HG03439 (cell line): ENCODE measurements around the gene DUS1L.
A peak's percentile ranks its signal among the peaks of the same experiment; 100 is the strongest.
"Not testable (repeated sequence)": the region's sequence is repeated elsewhere in the genome, so short reads cannot be mapped to it uniquely, and the experiment has no call there.

Experiments
- ATAC-seq: cut with Tn5 transposase; IDR thresholded peaks from one replicate; pipeline ENCODE4 v1.9.1; 2021; ENCODE audit warnings: mild to moderate bottlenecking, moderate library complexity; ENCODE audit not compliant: unreplicated experiment

DUS1L gene

GRCh38 chr17:82045936-82046484 lies 19.6 kb downstream of the DUS1L start:
- no peak for ATAC-seq

- no peak for ATAC-seq
Measured at GRCh38 chr17:82043507-82043906, 22.1 kb downstream of the DUS1L start.

DNA sequence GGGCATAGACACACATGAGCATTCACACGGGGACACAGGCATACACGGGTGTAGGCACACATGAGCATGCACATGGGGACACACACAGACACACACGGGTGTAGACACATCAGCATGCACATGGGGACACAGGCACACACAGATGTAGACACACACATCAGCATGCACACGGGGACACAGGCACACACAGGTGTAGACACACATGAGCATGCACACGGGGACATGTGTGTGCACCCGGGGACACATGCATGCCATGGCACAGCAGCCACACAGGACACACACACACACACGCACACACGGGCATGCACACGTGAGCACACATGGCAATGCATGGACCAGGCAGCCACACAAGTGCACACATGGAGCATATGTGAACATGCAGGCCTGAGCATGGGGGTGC lies 23.0 kb downstream of the DUS1L start:
- ATAC-seq = no peak

DNA sequence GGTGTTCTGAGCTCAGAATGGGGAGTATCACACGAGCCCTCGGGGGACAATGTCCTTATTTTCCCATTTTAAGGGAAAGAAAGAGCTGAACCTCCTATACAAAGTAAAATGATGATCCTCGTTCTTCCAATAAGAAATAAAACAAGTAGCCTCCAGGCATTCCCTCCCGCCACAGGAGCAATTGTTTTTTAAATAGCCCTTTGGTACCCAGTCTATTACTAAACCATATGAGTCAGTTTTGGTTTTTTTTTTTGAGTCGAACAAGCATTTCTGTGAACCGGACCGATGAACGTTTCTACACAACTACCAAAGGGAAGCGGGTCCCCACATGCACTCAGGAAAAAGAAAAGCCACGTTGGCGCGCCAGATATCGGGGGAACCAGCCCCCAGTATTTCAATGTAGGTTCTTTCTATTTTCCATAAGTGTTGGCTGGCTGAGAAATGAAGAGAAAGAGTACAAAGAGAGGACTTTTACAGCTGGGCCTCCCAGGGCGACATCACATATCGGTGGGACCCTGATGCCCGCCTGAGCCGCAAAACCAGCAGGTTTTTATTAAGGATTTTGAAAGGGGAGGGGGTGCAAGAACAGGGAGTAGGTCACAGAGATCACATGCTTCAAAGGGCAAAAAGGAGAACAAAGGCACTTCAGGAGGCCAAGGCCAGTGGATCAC lies 24.3 kb downstream of the DUS1L start:
- ATAC-seq = no peak

DNA sequence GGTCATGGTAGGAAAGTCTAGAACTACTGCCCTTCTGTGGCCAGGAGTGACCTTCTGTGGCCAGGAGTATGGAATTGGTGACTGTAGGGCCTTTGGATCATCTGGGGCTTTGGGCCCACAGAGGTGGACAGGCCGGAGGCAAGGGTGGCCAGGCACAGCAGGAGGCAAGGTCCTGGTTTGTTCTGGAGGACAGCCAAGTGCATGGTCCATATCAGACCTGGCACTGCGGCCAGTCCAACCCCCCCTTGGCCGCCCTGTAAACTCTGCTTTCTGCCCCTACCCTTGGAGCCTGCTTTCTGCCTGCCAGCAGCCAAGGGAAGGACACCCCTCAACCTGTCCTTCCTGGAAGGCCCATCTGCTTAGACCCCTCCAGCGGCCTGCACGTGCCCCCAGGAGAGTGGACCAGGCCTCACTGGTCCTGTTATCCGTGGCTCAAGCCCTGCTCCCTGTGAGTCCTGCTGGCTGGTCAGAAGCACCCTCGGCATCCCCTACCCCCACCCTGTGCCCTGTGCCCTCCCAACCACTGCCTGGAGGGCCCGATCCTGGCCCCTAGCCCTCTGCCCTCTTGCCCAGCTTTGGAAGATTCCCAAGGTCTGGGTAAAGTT lies 25.8 kb downstream of the DUS1L start:
- ATAC-seq = no peak

- ATAC-seq = not testable (repeated sequence)
Measured at GRCh38 chr17:82038796-82039409, 26.7 kb downstream of the DUS1L start.

DNA sequence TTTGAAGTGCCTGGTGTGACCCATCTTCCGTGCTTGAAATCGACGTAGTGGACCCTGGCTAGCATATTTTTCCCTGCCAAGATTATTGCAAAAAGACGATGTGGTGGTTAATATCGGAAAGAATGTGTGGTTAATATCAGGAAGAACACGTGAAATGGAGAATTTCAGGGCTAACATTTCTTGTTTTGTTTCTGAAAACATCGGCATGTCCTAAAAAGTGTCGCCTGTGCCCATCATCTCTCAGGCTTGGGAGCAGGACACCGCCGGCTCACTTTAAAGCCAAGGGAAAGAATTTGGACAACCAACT lies 27.8 kb downstream of the DUS1L start:
- ATAC-seq = no peak

GRCh38 chr17:82037092-82037888 lies 28.3 kb downstream of the DUS1L start, which contains the start of gene DCXR:
TSS of gene DCXR (minus strand) at chr17:82037697. CDS start at chr17:82037682, 15 bp downstream.
- peak; percentile 89 for ATAC-seq

DNA sequence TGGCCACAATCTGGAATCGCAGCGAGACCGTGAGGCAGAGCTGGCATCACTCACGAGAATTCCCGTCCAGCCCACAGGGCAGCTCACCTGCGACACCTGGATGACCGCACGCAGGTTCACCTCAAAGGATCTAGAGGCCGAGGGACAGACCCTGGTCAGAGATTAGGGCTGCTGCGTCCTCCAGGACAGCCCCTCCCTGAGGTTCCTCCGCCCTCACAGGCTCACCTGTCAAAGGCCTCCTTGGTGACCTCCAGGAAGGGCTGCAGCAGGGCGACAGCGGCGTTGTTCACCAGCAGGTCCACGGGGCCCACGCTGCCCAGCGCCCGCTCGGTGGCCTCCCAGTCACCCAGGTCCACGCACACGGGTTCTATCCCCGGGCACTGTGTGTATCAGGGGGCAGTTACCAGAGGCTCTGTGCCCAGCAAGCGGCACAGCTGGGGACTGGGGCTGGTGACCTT lies 28.9 kb downstream of the DUS1L start:
- ATAC-seq = no peak

DNA sequence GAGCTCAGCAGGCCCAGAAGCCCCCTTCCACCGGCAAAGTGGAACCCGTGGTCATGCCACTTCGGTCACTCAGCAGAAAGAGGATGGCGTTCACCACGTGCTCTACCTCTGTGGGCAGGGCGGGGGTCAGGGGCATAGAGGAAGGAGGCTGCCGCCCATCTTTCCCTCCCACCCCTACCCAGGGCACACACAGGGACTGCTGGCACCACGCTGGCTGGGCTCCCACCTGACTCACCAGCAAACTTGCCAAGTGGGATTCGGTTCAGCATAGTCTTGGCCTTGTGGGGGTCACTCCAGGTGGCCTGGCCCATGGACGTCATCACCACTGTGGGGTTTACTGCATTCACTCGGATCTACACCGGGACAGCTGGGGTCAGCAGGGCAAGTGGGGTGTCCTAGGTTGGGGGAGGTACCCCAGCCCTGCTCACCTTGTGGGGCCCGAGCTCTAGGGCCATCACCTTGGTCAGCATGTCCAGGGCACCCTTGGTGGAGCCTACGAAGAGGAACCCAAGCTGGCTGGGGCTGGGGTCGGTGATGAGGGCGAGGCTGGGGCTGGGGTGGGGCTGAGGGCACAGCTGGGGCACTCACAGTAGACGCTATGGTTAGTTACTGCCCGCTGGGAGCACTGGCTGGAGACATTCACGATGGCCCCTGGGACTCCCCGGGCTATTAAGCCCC lies 29.5 kb downstream of the DUS1L start:
- no peak for ATAC-seq

- no peak for ATAC-seq
Measured at GRCh38 chr17:82035488-82035887, 30.1 kb downstream of the DUS1L start.

- no peak for ATAC-seq
Measured at GRCh38 chr17:82034371-82035011, 31.1 kb downstream of the DUS1L start.

DNA sequence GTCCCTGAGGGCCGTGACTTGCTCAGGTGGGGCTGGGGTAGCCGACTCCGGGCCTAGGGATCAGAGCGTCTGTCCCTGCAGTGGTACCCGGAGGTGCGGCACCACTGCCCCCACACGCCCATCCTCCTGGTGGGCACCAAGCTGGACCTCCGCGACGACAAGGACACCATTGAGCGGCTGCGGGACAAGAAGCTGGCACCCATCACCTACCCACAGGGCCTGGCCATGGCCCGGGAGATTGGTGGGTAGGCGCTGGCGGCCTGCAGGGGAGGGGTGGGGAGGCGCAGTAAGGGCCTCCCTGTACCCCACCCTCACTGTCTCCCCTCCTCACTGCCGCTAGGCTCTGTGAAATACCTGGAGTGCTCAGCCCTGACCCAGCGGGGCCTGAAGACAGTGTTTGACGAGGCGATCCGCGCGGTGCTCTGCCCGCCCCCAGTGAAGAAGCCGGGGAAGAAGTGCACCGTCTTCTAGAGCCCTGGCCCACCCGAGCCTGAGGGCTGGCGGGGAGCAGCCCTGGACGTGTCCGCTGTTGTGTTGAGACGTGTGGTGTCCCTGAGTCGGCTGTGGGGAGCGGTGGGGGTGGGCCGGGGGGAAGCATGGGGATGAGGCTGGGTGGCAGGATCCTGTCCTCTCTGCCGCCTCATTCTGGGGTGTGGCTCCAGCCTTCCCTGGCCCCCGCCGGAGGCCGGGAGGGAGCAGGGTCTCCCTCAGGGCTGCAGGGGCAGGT lies 32.1 kb downstream of the DUS1L start:
- ATAC-seq = no peak

GRCh38 chr17:82031885-82032627 lies 33.5 kb downstream of the DUS1L start:
- ATAC-seq = no peak

DNA sequence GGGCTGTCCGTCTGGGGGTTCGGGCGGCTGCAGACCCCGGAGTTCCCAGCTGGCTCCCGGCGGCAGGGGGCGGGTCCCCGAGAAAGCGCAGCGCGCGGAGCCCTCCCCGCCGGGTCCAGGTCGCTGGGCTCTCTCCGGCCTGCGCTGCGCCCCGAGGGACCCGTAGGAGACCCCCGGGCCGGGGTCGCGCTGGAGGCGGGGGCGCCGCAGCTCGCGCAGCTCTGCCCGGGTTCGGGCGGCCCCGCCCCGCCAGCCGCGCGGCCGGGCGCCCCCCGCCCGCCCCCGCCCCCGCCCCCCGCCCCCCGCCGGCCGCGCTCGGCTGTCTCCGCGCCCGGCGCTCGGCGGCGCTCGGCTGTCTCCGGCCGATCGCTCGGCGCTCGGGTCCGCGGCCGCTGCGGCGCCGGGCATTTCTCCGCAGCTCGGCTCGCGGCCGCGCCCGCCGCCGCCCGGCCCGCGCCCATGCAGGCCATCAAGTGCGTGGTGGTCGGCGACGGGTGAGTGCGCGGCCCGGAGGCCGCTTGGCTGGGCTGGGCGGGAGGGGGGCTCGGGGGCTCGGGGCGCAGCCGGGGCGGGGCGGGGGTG lies 34.2 kb downstream of the DUS1L start, which contains the start of gene RAC3:
Gene RAC3 (plus strand): TSS at position 376 of the 582 bp plus-strand sequence. CDS start 84 bp downstream, at position 460.
- ATAC-seq = no peak

- ATAC-seq = no peak
Measured at GRCh38 chr17:82030470-82031302, 34.9 kb downstream of the DUS1L start.

DNA sequence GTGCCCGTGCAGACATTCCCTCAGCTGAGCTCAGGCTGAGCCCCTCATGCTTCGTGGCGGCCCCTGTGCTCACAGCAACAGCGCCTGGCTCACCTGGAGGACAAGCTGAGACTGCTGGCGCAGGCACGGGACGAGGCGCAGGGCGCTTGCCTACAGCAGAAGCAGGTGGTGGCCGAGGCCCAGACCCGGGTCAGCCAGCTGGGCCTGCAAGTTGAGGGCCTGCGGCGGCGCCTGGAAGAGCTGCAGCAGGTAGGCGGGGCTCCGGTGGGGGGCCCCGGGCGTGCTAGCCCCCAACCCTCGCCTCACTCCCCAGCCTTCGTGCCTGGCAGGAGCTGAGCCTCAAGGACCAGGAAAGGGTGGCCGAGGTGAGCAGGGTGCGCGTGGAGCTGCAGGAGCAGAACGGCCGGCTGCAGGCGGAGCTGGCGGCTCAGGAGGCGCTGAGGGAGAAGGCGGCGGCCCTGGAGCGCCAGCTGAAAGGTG lies 35.6 kb downstream of the DUS1L start:
- ATAC-seq = no peak
